ENCODE results near the gene OPTN.
"Not testable (repeated sequence)": the region's sequence is repeated elsewhere in the genome, so short reads cannot be mapped to it uniquely, and the experiment has no call there.

OPTN gene

DNA sequence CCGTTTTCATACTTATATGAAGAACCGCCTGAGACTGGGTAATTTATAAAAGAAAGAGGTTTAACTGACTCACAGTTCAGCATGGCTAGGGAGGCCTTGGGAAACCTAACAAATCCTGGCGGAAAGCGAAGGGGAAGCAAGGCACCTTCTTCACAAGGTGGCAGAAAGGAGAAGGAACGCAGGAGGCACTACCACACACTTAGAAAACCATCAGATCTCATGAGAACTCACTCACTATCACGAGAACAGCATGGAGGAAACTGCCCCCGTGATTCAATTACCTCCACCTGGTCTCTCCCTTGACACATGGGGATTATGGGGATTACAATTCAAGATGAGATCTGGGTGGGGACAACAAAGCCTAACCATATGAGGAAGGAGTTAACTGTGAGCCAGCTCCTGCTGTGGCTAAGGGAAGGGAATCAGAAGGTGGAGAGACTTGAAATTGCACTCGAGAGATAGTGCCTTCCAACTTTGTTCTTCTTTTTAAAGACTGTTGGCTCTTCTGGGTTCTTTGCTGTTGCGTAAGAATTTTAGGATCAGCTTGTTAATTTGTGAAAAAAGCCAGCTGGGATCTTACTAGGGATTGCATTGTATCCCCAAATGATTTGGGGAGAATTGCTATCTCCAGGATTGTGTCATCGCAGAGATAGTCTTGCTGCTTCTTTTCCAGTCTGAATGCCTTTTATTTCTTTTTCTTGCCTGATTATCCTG, 21.0 kb downstream of the OPTN start:
- ATAC-seq = no peak
- DNase-seq = no peak

DNA sequence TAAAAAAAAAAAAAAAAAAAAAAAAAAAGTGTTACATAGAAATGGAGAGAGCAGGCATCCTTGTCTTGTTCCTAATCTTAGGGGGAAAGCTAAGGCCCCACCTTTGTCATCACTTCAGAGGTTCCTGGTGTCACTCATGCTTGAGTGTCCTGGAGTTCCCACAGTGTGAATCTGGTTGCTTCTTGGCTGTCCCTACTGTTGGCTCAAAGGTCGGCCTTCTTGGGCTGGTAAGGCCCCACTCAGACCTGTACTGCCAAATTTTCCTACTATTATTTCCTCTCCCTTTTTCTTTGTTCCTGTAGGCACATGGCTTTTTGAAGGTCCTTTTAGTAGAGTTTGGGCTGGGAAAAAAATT, 21.5 kb downstream of the OPTN start:
- ATAC-seq (no peak), DNase-seq (no peak)

- no peak for DNase-seq
- no peak for ATAC-seq
Observed at GRCh38 chr10:13136651-13137050, 36.7 kb downstream of the OPTN start.

DNA sequence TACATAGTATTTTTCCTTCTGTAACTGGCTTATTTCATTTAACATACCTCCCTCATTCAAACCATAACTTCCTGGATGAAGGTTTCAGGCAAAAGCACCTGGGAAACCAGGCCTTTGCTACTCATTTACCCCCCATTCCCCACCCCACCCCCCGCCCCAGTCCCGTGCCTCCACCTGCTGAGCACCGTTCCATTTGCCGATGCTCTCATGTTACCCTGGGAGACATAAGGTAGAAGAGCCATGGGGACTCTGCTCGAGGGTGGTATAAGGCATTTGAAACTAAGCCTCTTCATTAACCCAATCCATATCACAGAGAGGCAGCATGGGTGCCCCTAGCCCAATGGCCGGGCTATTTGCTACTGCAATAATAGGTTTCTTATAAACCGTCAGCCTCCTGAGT, 39.2 kb downstream of the OPTN start:
- no peak for ATAC-seq
- DNase-seq = no peak

- DNase-seq = no peak
- no peak for ATAC-seq
Observed at GRCh38 chr10:13139676-13140075, 39.7 kb downstream of the OPTN start.

GRCh38 chr10:13140627-13141190, 40.7 kb downstream of the OPTN start:
- ATAC-seq = no peak
- no peak for DNase-seq

GRCh38 chr10:13143766-13144165, 43.8 kb downstream of the OPTN start:
- no peak for DNase-seq
- no peak for ATAC-seq

- ATAC-seq = no peak
- no peak for DNase-seq
Observed at GRCh38 chr10:13144814-13145213, 44.9 kb downstream of the OPTN start.

DNA sequence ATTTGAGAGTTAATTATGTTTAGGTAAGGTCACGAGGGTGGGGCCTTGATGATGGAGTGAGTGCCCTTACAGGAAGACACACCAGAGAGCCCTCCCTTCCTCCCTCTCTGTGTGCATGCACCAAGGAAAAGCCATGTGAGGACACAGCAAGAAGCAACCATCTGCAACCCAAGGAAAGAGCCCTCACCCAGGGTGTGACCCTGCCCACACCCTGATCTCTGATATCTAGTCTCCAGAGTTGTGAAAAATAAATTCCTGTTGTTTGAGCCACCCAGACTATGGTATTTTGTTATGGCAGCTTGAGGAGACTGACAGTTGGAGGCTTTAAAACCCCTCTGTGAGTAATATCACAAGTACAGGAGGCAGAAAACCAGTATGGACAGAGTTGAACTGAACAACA, 46.4 kb downstream of the OPTN start:
- no peak for ATAC-seq
- DNase-seq = no peak

- ATAC-seq (no peak), DNase-seq (no peak)
Observed at GRCh38 chr10:13147161-13147560, 47.2 kb downstream of the OPTN start.

DNA sequence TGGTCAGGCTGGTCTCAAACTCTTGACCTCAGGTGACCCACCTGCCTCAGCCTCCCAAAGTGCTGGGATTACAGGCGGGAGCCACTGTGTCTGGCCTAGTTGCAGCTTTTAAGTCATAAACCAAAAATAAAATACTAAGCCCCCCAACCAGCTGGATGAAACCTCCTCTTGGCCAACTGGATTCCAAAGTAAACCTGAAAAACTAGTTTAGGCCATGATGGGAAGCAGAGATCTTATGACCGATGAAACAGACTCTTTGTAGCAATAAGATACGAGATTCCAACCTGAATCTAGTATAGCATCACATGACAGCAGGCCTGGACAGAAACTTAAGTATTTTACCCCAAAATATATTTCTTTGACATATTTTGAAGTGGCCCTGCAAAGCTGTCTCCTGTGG, 52.3 kb downstream of the OPTN start:
- DNase-seq (no peak), ATAC-seq (no peak)

DNA sequence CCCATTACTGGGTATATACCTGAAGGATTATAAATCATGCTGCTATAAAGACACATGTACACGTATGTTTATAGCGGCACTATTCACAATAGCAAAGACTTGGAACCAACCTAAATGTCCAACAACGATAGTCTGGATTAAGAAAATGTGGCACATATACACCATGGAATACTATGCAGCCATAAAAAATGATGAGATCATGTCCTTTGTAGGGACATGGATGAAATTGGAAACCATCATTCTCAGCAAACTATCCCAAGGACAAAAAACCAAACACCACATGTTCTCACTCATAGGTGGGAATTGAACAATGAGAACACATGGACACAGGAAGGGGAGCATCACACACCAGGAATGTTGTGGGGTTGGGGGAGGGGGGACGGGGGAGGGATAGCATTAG, 55.9 kb downstream of the OPTN start:
- ATAC-seq, DNase-seq: not testable (repeated sequence)

GRCh38 chr10:13158401-13158800, 58.4 kb downstream of the OPTN start:
- no peak for ATAC-seq
- peak; percentile 21 for DNase-seq

GRCh38 chr10:13160934-13161856, 61.2 kb downstream of the OPTN start, which contains the start of gene MCM10:
MCM10 (plus strand) TSS chr10:13161558; CDS start chr10:13164203, 2,645 bp downstream.
- DNase-seq (peak; percentile 98), ATAC-seq (peak; percentile 99)

- ATAC-seq = no peak
- peak; percentile 18 for DNase-seq
Observed at GRCh38 chr10:13161857-13162271, 61.9 kb downstream of the OPTN start.

DNA sequence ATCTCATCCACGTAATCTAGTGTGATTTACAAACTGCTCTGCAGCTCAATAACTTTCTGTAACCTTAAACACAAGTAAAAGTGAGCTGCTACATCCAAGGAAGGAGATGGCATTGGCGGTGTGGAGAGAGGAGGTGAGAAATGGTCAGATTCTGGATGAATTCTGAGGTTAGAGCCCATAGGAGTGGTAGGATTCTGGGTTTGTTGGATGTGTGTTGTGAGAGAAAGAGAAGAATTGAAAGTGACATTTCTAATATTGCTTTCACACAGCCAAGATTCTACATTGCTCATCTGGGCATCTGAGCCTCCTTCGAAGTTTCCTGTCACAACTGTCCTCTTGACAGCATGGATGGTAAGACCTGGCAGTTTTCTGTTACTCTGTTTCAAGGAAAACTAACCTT, 63.9 kb downstream of the OPTN start:
- DNase-seq = no peak
- ATAC-seq = no peak

- ATAC-seq (no peak), DNase-seq (no peak)
Observed at GRCh38 chr10:13165177-13165576, 65.2 kb downstream of the OPTN start.

- no peak for ATAC-seq
- no peak for DNase-seq
Observed at GRCh38 chr10:13167568-13167967, 67.6 kb downstream of the OPTN start.

DNA sequence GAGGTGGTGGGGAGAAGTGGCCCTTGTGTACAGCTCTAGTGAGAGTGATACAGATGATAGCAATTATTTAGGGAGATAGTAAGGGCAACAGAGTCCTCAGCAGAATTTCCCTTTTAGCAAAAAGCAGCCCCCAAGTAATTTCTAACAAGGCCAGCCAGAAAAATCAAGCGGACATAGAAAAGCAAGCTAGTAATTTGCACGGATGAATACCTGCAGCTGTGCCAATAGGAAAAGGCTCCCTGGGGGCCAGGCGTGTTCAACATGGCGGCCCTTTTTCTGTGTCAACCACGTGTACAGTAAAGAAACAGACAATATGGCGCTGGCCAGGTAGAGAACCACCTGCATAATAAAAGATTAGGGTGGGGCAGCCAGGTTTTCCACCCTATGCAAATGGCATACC, 68.8 kb downstream of the OPTN start:
- no peak for DNase-seq
- ATAC-seq = no peak

- DNase-seq = no peak
- ATAC-seq = no peak
Observed at GRCh38 chr10:13173616-13174015, 73.7 kb downstream of the OPTN start.

- no peak for DNase-seq
- ATAC-seq = peak; percentile 81
Observed at GRCh38 chr10:13180788-13181187, 80.8 kb downstream of the OPTN start.

DNA sequence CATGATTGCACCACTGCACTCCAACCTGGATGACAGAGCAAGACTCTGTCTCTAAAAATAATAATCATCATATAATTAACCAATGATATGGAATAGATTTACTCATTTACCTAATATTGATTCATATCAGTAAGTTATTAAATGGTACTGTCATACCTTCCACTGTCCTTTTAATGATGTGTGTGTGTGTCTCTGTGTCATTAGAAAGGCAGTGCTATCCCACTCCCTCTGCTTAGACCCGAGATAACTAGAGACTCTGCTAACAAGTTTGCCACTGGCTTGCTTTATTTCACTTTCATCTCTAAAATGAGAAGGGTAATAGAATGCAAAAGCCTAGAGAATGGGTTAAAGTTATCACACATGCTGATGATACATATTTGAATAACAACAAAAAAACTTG, 82.5 kb downstream of the OPTN start:
- DNase-seq (no peak), ATAC-seq (no peak)

GRCh38 chr10:13183625-13184024, 83.7 kb downstream of the OPTN start:
- ATAC-seq (peak; percentile 15), DNase-seq (no peak)
